AG08395 (cell line): ENCODE results near the gene EIF4A2.
"Not testable (repeated sequence)": the region's sequence is repeated elsewhere in the genome, so short reads cannot be mapped to it uniquely, and the experiment has no call there.

ENCODE experiments used
- DNase-seq: peaks from one replicate; pipeline ENCODE4 v3.0.0; 2012; ENCODE audit warnings: mixed read lengths, low spot score

The EIF4A2 gene

DNA sequence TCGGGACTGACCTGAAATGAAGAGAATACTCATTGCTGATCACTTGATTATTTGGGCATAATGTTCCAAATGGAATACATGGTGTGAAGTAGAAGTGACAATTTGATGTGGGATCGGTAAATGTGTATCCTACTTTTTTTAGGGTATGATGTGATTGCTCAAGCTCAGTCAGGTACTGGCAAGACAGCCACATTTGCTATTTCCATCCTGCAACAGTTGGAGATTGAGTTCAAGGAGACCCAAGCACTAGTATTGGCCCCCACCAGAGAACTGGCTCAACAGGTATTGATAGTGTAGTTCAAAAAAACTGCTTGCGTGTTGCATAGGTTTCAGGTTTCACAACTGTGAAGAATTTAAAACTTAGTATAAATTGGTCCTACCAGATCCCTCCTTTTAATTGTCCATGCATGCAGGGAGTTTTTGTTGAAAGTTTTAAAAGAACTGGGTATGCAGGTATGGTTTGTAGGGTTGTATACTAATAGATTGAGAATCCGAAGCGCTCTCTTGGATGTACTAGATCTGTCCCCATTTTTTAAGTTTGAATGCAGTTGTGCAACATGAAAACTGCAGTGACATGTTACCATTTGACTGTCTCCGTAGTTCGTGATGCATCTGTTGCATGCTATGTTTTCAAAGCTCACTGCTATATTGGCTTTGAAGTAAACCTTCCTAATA is 1.6 kb downstream of the EIF4A2 start:
- DNase-seq, result no peak

GRCh38 chr3:186785495-186786018 is 2.2 kb downstream of the EIF4A2 start:
- no peak for DNase-seq

GRCh38 chr3:186786922-186787321 is 3.5 kb downstream of the EIF4A2 start:
- DNase-seq, result no peak

GRCh38 chr3:186787642-186788481 is 4.5 kb downstream of the EIF4A2 start:
- no peak for DNase-seq

- no peak for DNase-seq
Measured at GRCh38 chr3:186788482-186789370, 5.3 kb downstream of the EIF4A2 start.

DNA sequence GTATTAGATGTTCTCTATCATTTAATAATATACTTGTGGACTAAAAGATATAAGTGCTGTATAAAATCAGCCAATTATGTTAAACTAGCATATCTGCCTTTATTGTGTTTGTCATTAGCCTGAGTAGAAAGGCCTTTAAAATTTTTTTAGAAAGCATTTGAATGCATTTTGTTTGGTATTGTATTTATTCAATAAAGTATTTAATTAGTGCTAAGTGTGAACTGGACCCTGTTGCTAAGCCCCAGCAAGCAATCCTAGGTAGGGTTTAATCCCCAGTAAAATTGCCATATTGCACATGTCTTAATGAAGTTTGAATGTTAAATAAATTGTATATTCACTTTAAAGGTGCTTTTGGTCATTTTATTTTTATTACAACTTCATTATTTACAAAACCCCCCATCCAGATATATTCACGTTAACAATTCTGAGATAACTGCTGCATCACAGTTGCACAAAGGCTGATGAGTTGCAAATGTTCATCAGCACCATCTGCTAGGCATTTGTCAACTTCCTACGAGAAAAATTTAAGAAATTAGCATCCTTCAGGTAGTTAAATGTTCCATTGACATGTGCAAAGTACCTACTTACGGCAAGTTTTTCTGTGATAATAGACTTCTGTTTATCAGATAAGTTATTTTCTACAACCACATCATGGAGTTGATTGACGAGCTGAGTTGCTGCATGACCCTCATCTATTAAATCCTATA is 6.3 kb downstream of the EIF4A2 start:
- DNase-seq, result no peak

GRCh38 chr3:186790261-186790981 is 7.0 kb downstream of the EIF4A2 start:
- peak; percentile 40 for DNase-seq

GRCh38 chr3:186798239-186798874 is 15.0 kb downstream of the EIF4A2 start:
- no peak for DNase-seq

- DNase-seq, result no peak
Measured at GRCh38 chr3:186800285-186800684, 16.9 kb downstream of the EIF4A2 start.

GRCh38 chr3:186802701-186803100 is 19.3 kb downstream of the EIF4A2 start:
- DNase-seq, result no peak

GRCh38 chr3:186803447-186803846 is 20.1 kb downstream of the EIF4A2 start:
- not testable (repeated sequence) for DNase-seq

GRCh38 chr3:186806089-186807055 is 23.0 kb downstream of the EIF4A2 start, which contains the start of gene RFC4:
RFC4 (minus strand) TSS chr3:186806482; CDS start chr3:186804713, 1,769 bp downstream.
- DNase-seq, result peak; percentile 82

DNA sequence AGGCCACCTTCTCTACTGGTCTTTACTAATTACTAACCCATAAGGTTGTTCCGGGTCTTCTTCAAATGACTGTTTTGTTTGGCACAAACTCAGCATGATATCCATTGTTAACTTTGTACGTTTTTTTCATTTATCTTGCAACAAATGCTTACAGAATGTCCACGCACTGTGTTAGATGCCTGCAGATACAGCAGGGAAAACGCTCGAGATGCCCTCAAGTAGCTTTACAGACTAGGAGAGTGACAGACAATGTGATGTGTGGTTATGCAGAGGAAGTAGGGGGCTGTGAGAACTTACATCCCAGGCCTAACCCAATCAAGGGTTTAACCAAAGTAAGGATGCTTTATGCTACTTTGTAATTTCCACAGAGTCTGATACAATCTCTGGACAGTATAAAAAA is 23.9 kb downstream of the EIF4A2 start:
- DNase-seq, result no peak

DNA sequence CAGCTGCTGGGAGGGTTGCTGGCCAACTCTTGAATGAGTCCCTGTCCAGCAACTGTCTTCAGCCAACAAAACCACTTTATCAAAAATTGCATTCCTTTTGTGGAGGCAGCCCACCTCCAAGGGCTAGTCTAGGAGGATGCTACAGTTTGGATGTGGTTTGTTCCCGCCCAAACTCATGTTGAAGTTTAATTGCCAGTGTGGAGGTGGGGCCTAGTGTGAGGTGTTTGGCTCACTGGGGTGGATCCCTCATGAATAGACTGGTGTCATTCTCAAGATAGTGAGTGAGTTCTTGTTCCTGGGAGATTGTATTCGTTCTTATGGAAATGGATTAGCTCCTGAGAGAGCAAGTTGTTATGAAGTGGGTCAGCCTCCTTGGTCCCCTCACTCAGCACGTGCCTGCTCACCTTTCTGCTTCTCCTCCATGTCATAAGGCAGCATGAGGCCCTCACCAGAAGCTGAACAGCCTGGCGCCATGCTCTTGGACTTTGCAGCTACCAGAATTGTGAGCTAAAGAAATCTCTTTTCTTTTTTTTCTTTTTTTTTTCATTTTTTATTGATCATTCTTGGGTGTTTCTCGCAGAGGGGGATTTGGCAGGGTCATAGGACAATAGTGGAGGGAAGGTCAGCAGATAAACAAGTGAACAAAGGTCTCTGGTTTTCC is 27.1 kb downstream of the EIF4A2 start:
- no peak for DNase-seq

DNA sequence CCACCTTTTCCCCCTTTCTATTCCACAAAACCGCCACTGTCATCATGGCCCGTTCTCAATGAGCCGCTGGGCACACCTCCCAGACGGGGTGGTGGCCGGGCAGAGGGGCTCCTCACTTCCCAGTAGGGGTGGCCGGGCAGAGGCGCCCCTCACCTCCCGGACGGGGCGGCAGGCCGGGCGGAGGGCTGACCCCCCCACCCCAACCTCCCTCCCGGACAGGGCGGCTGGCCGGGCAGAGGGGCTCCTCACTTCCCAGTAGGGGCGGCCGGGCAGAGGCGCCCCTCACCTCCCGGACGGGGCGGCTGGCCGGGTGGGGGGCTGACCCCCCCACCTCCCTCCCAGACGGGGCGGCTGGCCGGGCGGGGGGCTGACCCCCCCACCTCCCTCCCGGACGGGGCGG is 27.9 kb downstream of the EIF4A2 start:
- DNase-seq, result not testable (repeated sequence)

- DNase-seq, result no peak
Measured at GRCh38 chr3:186814100-186814499, 30.7 kb downstream of the EIF4A2 start.

DNA sequence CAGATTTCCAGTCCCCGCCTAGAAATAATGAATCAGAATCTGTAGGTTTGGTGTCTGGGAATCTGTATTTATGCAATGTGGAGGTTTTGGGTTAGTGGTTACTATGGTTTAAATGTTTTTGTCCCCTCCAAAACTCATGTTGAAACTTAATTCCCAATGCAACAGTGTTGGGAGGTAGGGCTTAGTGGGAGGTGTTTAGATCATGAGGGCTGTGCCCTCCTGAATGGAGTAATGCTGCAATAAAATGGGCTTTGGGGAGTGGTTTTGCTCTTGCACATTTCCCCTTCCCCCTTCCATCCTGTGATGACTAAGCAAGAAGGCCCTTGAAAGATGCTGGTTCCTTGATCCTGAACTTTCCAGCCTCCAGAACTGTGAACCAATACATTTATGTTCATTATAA is 32.1 kb downstream of the EIF4A2 start:
- peak; percentile 41 for DNase-seq

DNA sequence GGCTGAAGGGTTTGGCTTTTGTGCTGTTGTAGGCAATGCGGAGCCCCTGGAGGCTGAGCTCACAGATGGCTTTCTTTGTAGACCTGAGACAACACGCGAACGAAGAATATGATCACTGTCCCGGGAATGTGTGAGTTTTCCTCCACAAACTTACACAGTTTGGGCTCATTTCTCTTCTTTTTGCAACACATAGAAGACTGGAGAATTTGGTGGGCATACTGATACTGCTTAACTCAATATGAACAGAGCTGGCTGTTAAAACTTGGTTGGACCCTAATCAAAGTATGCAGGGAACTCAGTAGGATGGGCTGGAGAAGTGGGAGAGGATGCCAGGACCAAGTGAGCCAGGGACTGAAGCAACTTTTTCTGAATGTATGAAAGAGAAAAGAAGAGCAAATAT is 35.1 kb downstream of the EIF4A2 start:
- no peak for DNase-seq
